Choroid plexus epithelial cell (primary cell): Measurements from ENCODE around the gene XPNPEP2.

Experiments used
- DNase-seq: peaks from one replicate; pipeline ENCODE4 v3.0.0-alpha.2; 2010; ENCODE audit warnings: low read depth
- H3K4me3 ChIP-seq: 2 replicates; pipeline ENCODE4 v1.5.1; 2011; ENCODE audit warnings: low read depth, mild to moderate bottlenecking, control low read depth, low read length, moderate library complexity
- TF ChIP-seq, protein P1 (sequence below): conservative IDR thresholded peaks from 2 replicates; pipeline ENCODE4 v1.5.1; 2011; ENCODE audit warnings: low read depth, mild to moderate bottlenecking, control low read depth, inconsistent platforms, low read length, moderate library complexity

Gene XPNPEP2

DNA sequence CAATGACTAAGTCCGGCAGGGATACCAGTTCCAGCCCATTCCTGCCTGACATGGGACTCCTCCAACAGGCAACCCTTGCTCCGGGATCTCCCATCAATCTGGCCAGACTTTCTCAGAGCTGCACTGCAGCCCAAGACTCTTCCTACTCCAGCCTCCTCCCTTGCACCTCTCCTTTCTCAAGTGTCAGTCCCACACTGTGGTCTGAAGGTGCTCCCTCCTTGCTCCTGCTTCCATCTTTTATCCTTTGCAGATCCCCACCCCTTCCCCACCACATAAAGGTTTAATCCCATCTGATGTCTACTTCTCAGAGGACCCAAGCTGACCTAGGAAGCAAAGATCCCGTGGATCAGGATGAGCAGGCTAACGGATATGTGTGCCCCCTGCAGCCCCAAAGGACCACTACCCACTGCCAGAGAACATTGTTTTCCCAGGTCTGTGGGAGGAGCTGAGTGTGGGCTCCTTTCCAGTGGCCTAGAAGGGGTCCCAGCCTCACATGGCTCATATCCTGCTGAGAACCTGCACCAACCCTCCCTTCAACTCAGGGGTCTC, 33.3 kb upstream of the XPNPEP2 start:
- H3K4me3 ChIP-seq = no peak overlapping the region
- DNase-seq = no peak
- TF ChIP-seq, protein P1, sequence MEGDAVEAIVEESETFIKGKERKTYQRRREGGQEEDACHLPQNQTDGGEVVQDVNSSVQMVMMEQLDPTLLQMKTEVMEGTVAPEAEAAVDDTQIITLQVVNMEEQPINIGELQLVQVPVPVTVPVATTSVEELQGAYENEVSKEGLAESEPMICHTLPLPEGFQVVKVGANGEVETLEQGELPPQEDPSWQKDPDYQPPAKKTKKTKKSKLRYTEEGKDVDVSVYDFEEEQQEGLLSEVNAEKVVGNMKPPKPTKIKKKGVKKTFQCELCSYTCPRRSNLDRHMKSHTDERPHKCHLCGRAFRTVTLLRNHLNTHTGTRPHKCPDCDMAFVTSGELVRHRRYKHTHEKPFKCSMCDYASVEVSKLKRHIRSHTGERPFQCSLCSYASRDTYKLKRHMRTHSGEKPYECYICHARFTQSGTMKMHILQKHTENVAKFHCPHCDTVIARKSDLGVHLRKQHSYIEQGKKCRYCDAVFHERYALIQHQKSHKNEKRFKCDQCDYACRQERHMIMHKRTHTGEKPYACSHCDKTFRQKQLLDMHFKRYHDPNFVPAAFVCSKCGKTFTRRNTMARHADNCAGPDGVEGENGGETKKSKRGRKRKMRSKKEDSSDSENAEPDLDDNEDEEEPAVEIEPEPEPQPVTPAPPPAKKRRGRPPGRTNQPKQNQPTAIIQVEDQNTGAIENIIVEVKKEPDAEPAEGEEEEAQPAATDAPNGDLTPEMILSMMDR = no peak

DNA sequence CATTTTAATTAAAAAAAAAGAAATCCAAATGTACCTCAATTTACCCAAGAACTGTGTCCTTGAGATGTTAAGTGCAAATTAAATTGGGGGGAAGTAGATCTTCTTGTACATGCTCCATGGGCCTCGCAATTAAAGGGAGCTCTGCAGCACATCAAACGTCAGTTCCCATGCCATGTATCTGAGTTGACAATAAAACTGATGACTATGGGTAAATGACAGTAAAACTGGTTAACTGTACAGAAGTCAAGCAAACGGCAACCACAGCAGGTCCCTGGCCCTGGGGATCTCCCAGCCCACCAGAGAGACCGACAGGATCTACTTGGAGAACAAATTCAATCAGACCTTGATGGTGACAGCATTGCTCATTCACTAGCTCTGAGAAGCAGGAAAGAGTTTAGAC, 32.8 kb upstream of the XPNPEP2 start:
- no peak for DNase-seq
- H3K4me3 ChIP-seq = no peak overlapping the region

DNA sequence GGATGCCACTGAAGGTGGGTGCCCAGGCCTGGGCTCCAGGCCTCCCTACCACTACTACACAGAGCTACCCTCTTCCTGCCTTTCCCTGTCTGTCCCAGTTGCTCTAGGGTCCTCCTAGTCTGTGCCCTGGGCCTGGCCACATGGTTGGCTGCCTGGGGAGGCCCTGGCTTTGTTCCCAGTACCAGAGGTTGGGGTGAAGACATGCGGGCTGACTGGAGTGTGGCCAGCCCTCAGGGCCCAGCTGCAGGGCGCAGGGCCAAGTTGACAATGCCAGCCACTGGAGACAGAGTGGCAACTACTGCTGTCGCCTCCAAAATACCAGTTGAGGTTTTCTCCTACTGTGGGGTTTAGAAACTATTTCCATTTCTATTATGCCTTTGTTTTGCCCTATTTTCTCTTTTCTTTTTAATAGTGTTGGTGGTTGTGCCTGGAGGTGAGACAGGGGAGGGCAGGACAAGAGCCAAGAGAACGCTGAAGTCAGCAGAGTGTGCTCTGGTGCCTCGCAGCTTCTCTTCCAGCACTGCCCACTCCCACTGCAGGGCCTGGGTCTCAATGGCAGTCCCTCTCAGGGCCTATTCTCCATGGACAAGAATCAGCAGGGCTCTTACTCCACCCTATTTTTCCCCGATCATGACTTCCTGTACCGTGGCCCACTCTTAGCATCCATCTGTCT, 32.2 kb upstream of the XPNPEP2 start:
- no peak overlapping the region for H3K4me3 ChIP-seq

More for the DNA sequence above, 32.8 kb upstream of the XPNPEP2 start:
- TF ChIP-seq, protein P1 = no peak

DNA sequence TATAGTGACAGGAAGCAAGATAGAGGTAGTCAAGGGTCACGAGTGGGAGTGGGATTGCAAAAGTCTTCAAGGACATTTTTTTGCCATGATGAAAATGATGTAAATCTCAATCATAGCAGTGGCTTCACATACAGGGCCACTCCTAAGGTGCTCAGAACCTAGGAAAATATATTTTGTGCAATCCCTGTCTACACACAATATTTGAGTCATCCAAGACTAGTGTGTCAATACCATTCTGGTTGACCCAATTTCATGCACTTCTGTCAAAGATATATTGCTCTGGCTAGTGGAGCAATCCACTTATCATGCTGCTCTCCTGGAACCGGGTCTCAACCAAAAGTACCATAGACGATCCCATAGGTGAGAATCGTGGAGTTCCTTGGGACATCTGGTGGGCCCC, 24.2 kb upstream of the XPNPEP2 start:
- TF ChIP-seq, protein P1 = no peak
- no peak overlapping the region for H3K4me3 ChIP-seq
- DNase-seq = no peak

More for the DNA sequence above, 32.2 kb upstream of the XPNPEP2 start:
- TF ChIP-seq, protein P1 = no peak
- peak; percentile 35 for DNase-seq

DNA sequence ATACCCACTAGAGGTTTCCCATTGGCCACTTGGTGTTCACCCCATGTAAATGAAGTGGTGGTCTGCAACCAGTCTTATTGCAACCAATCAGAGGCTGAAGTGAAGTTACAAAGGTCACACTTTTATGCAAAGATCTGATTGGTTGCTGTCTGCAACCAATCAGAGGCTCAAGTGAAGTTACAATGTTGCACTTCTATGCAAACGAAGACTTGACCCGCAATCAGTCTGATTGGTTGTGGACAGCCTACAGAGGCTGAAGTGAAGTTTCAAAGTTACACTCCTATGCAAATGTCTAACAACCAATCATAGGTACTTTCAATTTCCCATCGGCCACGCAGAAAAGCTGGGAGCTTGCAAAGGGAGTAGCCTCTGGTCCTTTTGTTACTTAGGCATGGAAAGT, 22.3 kb upstream of the XPNPEP2 start:
- DNase-seq = no peak
- no peak overlapping the region for H3K4me3 ChIP-seq
- TF ChIP-seq, protein P1 = no peak

DNA sequence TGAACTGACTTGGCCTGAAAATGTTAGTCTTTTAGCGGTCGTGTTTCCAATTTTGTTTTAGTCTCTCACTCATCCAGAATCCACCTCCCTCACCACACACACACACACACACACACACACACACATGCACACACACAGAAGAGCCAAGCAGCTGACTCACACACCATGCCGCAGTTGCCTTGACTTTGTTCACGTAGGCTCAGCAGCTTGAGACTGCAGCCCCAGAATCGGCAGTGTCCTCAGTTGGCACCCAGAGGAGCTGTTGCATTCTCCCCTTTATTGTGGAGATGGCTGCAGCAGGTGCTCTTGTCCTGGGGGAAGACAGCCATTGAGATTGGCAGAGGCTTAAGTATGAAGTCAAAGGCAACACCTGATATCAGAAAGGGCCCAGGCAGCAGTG, 20.9 kb upstream of the XPNPEP2 start:
- TF ChIP-seq, protein P1 = no peak
- peak; percentile 79 for DNase-seq
- no peak overlapping the region for H3K4me3 ChIP-seq

DNA sequence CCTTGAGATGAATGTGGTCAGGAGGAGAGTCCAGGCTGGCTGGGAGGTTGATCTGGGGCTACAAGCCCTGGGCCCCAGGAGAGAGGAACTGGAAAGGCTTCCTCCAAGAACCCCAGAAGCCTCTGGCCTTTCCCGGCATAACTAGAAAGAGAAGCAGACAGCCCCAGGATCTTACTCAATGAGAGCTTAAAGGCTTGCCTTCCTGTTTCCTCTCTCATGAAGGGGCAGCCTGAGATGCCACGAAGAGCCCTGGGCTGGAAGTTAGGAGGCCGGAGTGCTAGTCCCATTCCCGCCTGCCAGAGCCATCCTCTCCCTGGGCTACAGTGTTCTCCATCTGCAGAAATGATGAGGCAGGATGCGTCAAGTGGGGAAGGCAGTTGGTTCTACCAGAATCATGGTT, 20.1 kb upstream of the XPNPEP2 start:
- no peak overlapping the region for H3K4me3 ChIP-seq
- TF ChIP-seq, protein P1 = no peak
- no peak for DNase-seq
